Measurements from ENCODE around the gene SSC5D.

- TF ChIP-seq CTCF (conservative IDR thresholded peaks at IDR 0.05; ENCODE audit: low read length) = no peak
- no peak for TF ChIP-seq EZH2phosphoT487 (IDR thresholded peaks at IDR 0.05; ENCODE audit: borderline replicate concordance, low read depth, low read length)
These were observed 9.2 kb upstream of the SSC5D start for GRCh38 chr19:55479045-55479444.

Measured in OCI-LY7 (cell line).